ENCODE results near the gene CYREN. TPM values are rescaled to one million over a fixed set of nuclear protein-coding genes. Genes with fewer than 3 reads are reported as not detected.
A peak's percentile ranks its signal among the peaks of the same experiment; 100 is the strongest.

Gene CYREN
- total and polyA plus RNA-seq, 9 of the 15 experiments (the other 6 are each of a cell fraction or from before 2014, with no cell fraction given) = 13.9 to 108 (median 88.8) TPM

- TF ChIP-seq, protein P1, sequence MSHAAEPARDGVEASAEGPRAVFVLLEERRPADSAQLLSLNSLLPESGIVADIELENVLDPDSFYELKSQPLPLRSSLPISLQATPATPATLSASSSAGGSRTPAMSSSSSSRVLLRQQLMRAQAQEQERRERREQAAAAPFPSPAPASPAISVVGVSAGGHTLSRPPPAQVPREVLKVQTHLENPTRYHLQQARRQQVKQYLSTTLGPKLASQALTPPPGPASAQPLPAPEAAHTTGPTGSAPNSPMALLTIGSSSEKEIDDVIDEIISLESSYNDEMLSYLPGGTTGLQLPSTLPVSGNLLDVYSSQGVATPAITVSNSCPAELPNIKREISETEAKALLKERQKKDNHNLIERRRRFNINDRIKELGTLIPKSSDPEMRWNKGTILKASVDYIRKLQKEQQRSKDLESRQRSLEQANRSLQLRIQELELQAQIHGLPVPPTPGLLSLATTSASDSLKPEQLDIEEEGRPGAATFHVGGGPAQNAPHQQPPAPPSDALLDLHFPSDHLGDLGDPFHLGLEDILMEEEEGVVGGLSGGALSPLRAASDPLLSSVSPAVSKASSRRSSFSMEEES (CRISPR knock-in tag; IDR thresholded peaks at IDR 0.05) = no peak
- TF ChIP-seq POLR2A (conservative IDR thresholded peaks at IDR 0.05) (peak; percentile 93), TAF9B (IDR thresholded peaks at IDR 0.05; ENCODE audit: partially characterized antibody) (no peak), NR2C2 (CRISPR knock-in tag; IDR thresholded peaks at IDR 0.05) (no peak), NR2C2 (tag; IDR thresholded peaks at IDR 0.05) (peak; percentile 69), RB1 (IDR thresholded peaks at IDR 0.05; ENCODE audit: low read depth) (peak; percentile 85), CCNT2 (IDR thresholded peaks at IDR 0.05; ENCODE audit: borderline replicate concordance, extremely low read depth, insufficient read length, low read depth, low read length) (no peak), MAX (CRISPR knock-in tag; IDR thresholded peaks at IDR 0.05) (peak; percentile 75), TARDBP (IDR thresholded peaks at IDR 0.05) (0 out of 2 replicates have a peak, but pooled peaks have one; percentile 37), TCF3 (CRISPR knock-in tag; IDR thresholded peaks at IDR 0.05) (0 out of 2 replicates have a peak, but pooled peaks have one; percentile 17), U2AF1 (optimal IDR thresholded peaks at IDR 0.05; ENCODE audit: low read depth, low read length) (peak; percentile 39), ERF (CRISPR knock-in tag; IDR thresholded peaks at IDR 0.05) (peak; percentile 23; the same call in 1 of the 2 replicates), TEAD4 (IDR thresholded peaks at IDR 0.05; ENCODE audit: low read length) (no peak), TEAD4 (CRISPR knock-in tag; IDR thresholded peaks at IDR 0.05; ENCODE audit: borderline replicate concordance) (peak; percentile 81)
- TF ChIP-seq, protein P2, sequence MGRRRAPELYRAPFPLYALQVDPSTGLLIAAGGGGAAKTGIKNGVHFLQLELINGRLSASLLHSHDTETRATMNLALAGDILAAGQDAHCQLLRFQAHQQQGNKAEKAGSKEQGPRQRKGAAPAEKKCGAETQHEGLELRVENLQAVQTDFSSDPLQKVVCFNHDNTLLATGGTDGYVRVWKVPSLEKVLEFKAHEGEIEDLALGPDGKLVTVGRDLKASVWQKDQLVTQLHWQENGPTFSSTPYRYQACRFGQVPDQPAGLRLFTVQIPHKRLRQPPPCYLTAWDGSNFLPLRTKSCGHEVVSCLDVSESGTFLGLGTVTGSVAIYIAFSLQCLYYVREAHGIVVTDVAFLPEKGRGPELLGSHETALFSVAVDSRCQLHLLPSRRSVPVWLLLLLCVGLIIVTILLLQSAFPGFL (CRISPR knock-in tag; IDR thresholded peaks at IDR 0.05) = no peak
- TF ChIP-seq, protein P3, sequence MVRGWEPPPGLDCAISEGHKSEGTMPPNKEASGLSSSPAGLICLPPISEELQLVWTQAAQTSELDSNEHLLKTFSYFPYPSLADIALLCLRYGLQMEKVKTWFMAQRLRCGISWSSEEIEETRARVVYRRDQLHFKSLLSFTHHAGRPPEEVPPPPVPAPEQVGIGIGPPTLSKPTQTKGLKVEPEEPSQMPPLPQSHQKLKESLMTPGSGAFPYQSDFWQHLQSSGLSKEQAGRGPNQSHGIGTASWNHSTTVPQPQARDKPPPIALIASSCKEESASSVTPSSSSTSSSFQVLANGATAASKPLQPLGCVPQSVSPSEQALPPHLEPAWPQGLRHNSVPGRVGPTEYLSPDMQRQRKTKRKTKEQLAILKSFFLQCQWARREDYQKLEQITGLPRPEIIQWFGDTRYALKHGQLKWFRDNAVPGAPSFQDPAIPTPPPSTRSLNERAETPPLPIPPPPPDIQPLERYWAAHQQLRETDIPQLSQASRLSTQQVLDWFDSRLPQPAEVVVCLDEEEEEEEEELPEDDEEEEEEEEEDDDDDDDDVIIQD (CRISPR knock-in tag; IDR thresholded peaks at IDR 0.05) = peak; percentile 66; the same call in 1 of the 2 replicates
- TF ChIP-seq, protein P4, sequence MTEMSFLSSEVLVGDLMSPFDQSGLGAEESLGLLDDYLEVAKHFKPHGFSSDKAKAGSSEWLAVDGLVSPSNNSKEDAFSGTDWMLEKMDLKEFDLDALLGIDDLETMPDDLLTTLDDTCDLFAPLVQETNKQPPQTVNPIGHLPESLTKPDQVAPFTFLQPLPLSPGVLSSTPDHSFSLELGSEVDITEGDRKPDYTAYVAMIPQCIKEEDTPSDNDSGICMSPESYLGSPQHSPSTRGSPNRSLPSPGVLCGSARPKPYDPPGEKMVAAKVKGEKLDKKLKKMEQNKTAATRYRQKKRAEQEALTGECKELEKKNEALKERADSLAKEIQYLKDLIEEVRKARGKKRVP (CRISPR knock-in tag; IDR thresholded peaks at IDR 0.05) = 0 out of 2 replicates have a peak, but pooled peaks have one; percentile 27
- TF ChIP-seq, protein P5, sequence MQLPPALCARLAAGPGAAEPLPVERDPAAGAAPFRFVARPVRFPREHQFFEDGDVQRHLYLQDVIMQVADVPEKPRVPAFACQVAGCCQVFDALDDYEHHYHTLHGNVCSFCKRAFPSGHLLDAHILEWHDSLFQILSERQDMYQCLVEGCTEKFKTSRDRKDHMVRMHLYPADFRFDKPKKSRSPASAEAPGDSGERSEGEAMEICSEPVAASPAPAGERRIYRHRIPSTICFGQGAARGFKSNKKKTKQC (CRISPR knock-in tag; IDR thresholded peaks at IDR 0.05) = peak; percentile 75; the same call in 1 of the 2 replicates
- TF ChIP-seq, protein P6, sequence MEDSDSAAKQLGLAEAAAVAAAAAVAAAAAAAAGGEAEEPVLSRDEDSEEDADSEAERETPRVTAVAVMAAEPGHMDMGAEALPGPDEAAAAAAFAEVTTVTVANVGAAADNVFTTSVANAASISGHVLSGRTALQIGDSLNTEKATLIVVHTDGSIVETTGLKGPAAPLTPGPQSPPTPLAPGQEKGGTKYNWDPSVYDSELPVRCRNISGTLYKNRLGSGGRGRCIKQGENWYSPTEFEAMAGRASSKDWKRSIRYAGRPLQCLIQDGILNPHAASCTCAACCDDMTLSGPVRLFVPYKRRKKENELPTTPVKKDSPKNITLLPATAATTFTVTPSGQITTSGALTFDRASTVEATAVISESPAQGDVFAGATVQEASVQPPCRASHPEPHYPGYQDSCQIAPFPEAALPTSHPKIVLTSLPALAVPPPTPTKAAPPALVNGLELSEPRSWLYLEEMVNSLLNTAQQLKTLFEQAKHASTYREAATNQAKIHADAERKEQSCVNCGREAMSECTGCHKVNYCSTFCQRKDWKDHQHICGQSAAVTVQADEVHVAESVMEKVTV (CRISPR knock-in tag; IDR thresholded peaks at IDR 0.05) = no peak
Measured at GRCh38 chr7:135211179-135211945, 40.9 kb upstream of the CYREN start, which contains the start of gene WDR91 (continued).
